SK-N-SH treated with all-trans-retinoic acid at 6 μM for 48 hours (cell line): ENCODE data around the gene SUV39H2.
"Not testable (repeated sequence)": the region's sequence is repeated elsewhere in the genome, so short reads cannot be mapped to it uniquely, and the experiment has no call there.

Source experiments
- ATAC-seq: fragments of 200-7000 bp; cut with Tn5 transposase; 3 replicates; pipeline ENCODE4 v1.9.1; 2020; ENCODE audit warnings: mild to moderate bottlenecking, moderate library complexity
- ARNTL ChIP-seq: fragments of 450-650 bp; formaldehyde crosslinking; IDR thresholded peaks from 2 replicates; pipeline ENCODE4 v1.5.0; 2020; ENCODE audit warnings: low read depth, mild to moderate bottlenecking, moderate library complexity, borderline replicate concordance
- BACH2 ChIP-seq: fragments of 250-450 bp; sonication (Bioruptor Pico); IDR thresholded peaks from 2 replicates; pipeline ENCODE4 v1.9.0; 2021; ENCODE audit warnings: mild to moderate bottlenecking, borderline replicate concordance
- CSDC2 ChIP-seq: fragments of 250-450 bp; sonication (Bioruptor Pico); IDR thresholded peaks from 2 replicates; pipeline ENCODE4 v1.5.0; 2020; ENCODE audit warnings: mild to moderate bottlenecking, moderate library complexity
- CSRNP3 ChIP-seq: fragments of 250-450 bp; sonication (Bioruptor Pico); IDR thresholded peaks from 2 replicates; pipeline ENCODE4 v1.5.1; 2021; ENCODE audit warnings: mild to moderate bottlenecking, moderate library complexity
- ESRRG ChIP-seq: fragments of 250-450 bp; sonication (Bioruptor Pico); IDR thresholded peaks from 2 replicates; pipeline ENCODE4 v1.6.1; 2021; ENCODE audit warnings: mild to moderate bottlenecking
- GLIS3 ChIP-seq: fragments of 250-450 bp; sonication (Bioruptor Pico); IDR thresholded peaks from 2 replicates; pipeline ENCODE4 v1.5.0; 2020; ENCODE audit warnings: mild to moderate bottlenecking, moderate library complexity
- ISL1 ChIP-seq: fragments of 250-450 bp; sonication (Bioruptor Pico); IDR thresholded peaks from 2 replicates; pipeline ENCODE4 v2.1.2; 2022; ENCODE audit warnings: mild to moderate bottlenecking, moderate library complexity
- OSR1 ChIP-seq: fragments of 250-450 bp; sonication (Bioruptor Pico); IDR thresholded peaks from 2 replicates; pipeline ENCODE4 v1.8.0; 2022; ENCODE audit warnings: moderate library complexity, mild to moderate bottlenecking, inconsistent platforms
- PATZ1 ChIP-seq: fragments of 250-450 bp; sonication (Bioruptor Pico); IDR thresholded peaks from 2 replicates; pipeline ENCODE4 v1.8.0; 2020; ENCODE audit warnings: mild to moderate bottlenecking, moderate library complexity, borderline replicate concordance
- POU6F1 ChIP-seq: fragments of 250-450 bp; sonication (Bioruptor Pico); IDR thresholded peaks from 2 replicates; pipeline ENCODE4 v1.8.0; 2021; ENCODE audit warnings: low read depth, mild to moderate bottlenecking, moderate library complexity, borderline replicate concordance
- PPARA ChIP-seq: fragments of 250-450 bp; sonication (Bioruptor Pico); IDR thresholded peaks from 2 replicates; pipeline ENCODE4 v1.5.0; 2020; ENCODE audit warnings: mild to moderate bottlenecking, borderline replicate concordance
- RARB ChIP-seq: fragments of 250-450 bp; sonication (Bioruptor Pico); IDR thresholded peaks from 2 replicates; pipeline ENCODE4 v1.8.0; 2021; ENCODE audit warnings: mild to moderate bottlenecking, moderate library complexity
- SNAI2 ChIP-seq: fragments of 250-450 bp; sonication (Bioruptor Pico); IDR thresholded peaks from 2 replicates; pipeline ENCODE4 v1.5.0; 2020; ENCODE audit warnings: mild to moderate bottlenecking, moderate library complexity
- TCF4 ChIP-seq: fragments of 250-450 bp; sonication (Bioruptor Pico); IDR thresholded peaks from 2 replicates; pipeline ENCODE4 v1.8.0; 2021; ENCODE audit warnings: mild to moderate bottlenecking, moderate library complexity, borderline replicate concordance
- TOX ChIP-seq: fragments of 250-450 bp; sonication (Bioruptor Pico); IDR thresholded peaks from 2 replicates; pipeline ENCODE4 v1.8.0; 2021; ENCODE audit warnings: mild to moderate bottlenecking, moderate library complexity, borderline replicate concordance
- TSHZ2 ChIP-seq: fragments of 250-450 bp; sonication (Bioruptor Pico); IDR thresholded peaks from 2 replicates; pipeline ENCODE4 v1.5.0; 2020; ENCODE audit warnings: mild to moderate bottlenecking, moderate library complexity
- ZC3H10 ChIP-seq: fragments of 250-450 bp; sonication (Bioruptor Pico); IDR thresholded peaks from 2 replicates; pipeline ENCODE4 v1.5.1; 2021; ENCODE audit warnings: mild to moderate bottlenecking, moderate library complexity
- ZFP30 ChIP-seq: fragments of 450-650 bp; formaldehyde crosslinking; IDR thresholded peaks from 2 replicates; pipeline ENCODE4 v1.5.0; 2022; ENCODE audit warnings: mild to moderate bottlenecking, moderate library complexity
- ZNF565 ChIP-seq: fragments of 450-650 bp; formaldehyde crosslinking; conservative IDR thresholded peaks from 2 replicates; pipeline ENCODE4 v1.5.0; 2020; ENCODE audit warnings: low read depth, mild to moderate bottlenecking, moderate library complexity
- ZNF70 ChIP-seq: fragments of 450-650 bp; formaldehyde crosslinking; IDR thresholded peaks from 2 replicates; pipeline ENCODE4 v1.5.0; 2020; ENCODE audit warnings: mild to moderate bottlenecking, moderate library complexity
- ZNF8 ChIP-seq: fragments of 450-650 bp; formaldehyde crosslinking; IDR thresholded peaks from 2 replicates; pipeline ENCODE4 v1.5.0; 2020; ENCODE audit warnings: mild to moderate bottlenecking, moderate library complexity

Gene SUV39H2

GRCh38 chr10:14906765-14907164 lies 28.1 kb downstream of the SUV39H2 start:
- ATAC-seq = no peak
- TF ChIP-seq OSR1 (CRISPR knock-in tag) (no peak), CSDC2 (CRISPR knock-in tag) (no peak), POU6F1 (CRISPR knock-in tag) (no peak), CSRNP3 (CRISPR knock-in tag) (no peak), SNAI2 (CRISPR knock-in tag) (no peak), ARNTL (no peak), ZFP30 (CRISPR knock-in tag) (no peak), ZNF8 (CRISPR knock-in tag) (no peak), ZNF565 (no peak), PATZ1 (no peak), GLIS3 (no peak), RARB (CRISPR knock-in tag) (no peak), TSHZ2 (CRISPR knock-in tag) (no peak), ZC3H10 (CRISPR knock-in tag) (no peak), PPARA (CRISPR knock-in tag) (no peak), ZNF70 (no peak)
- TF ChIP-seq, all 23 proteins: peak for 0

- not testable (repeated sequence) for ATAC-seq
These were observed 28.9 kb downstream of the SUV39H2 start for GRCh38 chr10:14907591-14907990.

GRCh38 chr10:14909101-14909500 lies 30.4 kb downstream of the SUV39H2 start:
- no peak for TF ChIP-seq ISL1 (CRISPR knock-in tag)
- no peak for TF ChIP-seq RARB (CRISPR knock-in tag)
- TF ChIP-seq ZNF8 (CRISPR knock-in tag) = no peak
- TF ChIP-seq ZC3H10 (CRISPR knock-in tag) = no peak
- no peak for TF ChIP-seq ZNF70
- no peak for TF ChIP-seq ZNF565
- TF ChIP-seq TCF4 = no peak
- no peak for TF ChIP-seq CSDC2 (CRISPR knock-in tag)
- no peak for TF ChIP-seq GLIS3
- no peak for TF ChIP-seq OSR1 (CRISPR knock-in tag)
- no peak for TF ChIP-seq TOX (CRISPR knock-in tag)
- TF ChIP-seq POU6F1 (CRISPR knock-in tag) = no peak
- no peak for TF ChIP-seq SNAI2 (CRISPR knock-in tag)
- TF ChIP-seq BACH2 (CRISPR knock-in tag) = no peak
- no peak for ATAC-seq

- ATAC-seq = no peak
- no peak for TF ChIP-seq CSDC2 (CRISPR knock-in tag)
- no peak for TF ChIP-seq RARB (CRISPR knock-in tag)
- TF ChIP-seq TCF4 = no peak
- TF ChIP-seq SNAI2 (CRISPR knock-in tag) = no peak
- TF ChIP-seq ZC3H10 (CRISPR knock-in tag) = no peak
- TF ChIP-seq ZNF70 = no peak
- TF ChIP-seq ESRRG (CRISPR knock-in tag) = no peak
- TF ChIP-seq TSHZ2 (CRISPR knock-in tag) = no peak
- TF ChIP-seq ARNTL = no peak
- TF ChIP-seq CSRNP3 (CRISPR knock-in tag) = no peak
- no peak for TF ChIP-seq GLIS3
These were observed 32.3 kb downstream of the SUV39H2 start for GRCh38 chr10:14910953-14911352.
